ENCODE results near the gene FMN1. TPM values are rescaled to one million over a fixed set of nuclear protein-coding genes. Genes with fewer than 3 reads are reported as not detected.

FMN1 gene
- total RNA-seq, 1 donor from 2014 or later = 2.2 TPM

- no peak for DNase-seq (ENCODE audit: low spot score)
- intact Hi-C loops (cut with DNase I) = no loop called here
Measured at GRCh38 chr15:33201491-33202231, 7.1 kb upstream of the FMN1 start.

DNA sequence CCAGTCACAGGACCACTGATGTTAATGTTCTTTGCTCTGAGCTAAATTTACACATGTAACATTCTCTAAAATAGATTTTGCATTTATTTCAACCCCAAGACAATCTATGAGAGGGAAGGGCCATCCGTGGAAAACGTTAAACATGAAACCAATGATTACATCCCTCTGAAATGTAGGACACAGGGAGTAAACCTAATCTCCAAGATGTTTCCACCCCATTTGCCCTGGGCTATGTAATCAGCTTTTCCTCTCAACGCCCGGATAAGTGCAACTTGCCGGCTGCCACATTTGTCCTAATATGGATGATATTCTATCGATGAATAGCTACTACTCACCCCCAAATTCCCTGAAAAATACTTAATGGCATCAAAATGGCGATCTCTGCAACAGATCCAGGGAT lies 6.4 kb upstream of the FMN1 start:
- intact Hi-C loops (cut with DNase I) = no loop called here
- DNase-seq (ENCODE audit: low spot score) = no peak

DNA sequence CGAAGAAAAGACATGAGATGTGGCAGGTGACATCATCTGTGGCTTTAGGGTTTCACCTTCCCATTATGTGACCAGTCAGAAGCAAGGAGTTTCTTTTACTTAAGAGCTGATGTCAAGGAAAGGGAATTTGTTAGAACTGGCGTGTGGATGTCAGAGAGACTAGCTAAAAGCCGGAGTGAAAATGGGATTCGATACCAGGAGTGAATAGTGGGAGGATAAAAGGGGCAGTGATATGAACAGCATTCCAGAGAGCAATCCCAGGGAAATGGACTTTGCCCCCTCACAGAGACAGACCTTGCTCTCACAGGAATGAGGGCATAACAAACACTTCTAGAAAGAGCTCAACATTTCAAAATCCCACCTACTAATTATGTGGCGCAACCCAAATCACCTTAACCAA lies 5.9 kb upstream of the FMN1 start:
- intact Hi-C loops (cut with DNase I) = no loop called here
- no peak for DNase-seq (ENCODE audit: low spot score)

DNA sequence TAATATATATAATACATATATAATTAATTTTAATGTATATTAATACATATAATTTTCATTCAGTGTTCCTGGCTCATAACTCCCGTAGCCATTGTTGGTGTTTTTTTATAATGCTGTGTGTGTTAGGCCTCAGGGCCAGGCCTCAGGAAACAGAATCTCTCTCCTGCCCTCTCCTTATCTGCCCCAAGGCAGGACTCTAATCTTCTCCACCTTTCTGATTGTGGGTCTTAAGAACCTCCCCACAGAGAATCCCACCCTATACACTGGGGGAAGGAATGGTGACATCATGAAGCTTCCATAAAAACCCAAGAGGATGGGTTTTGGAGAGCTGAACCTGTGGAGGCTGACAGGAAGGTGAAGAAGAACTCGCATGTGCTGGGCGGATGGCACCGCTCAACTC lies 4.0 kb upstream of the FMN1 start:
- intact Hi-C loops (cut with DNase I) = no loop called here
- no peak for DNase-seq (ENCODE audit: low spot score)

- no peak for DNase-seq (ENCODE audit: low spot score)
- intact Hi-C loops (cut with DNase I) = no loop called here
Measured at GRCh38 chr15:33197636-33198035, 3.1 kb upstream of the FMN1 start.

DNA sequence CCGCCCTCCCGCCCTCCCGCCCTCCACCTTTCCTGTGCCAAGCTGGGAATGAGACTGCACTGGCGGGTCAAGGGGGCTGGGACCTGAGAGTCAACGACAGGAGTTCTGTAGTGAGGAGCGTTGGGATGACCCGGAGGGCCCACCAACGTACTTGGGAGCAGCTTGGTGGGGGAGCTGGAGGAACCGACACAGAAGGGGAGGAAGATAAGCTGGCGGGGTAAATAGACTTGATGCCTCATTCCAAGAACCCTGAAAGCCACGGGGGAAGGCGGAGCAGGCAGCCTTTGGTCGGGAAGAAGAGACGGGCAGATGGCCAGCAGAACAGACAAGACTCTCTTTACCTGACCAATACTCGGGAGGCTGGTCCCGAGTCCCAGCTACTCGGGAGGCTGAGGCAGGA lies 277 bp downstream of the FMN1 start:
- intact Hi-C loops (cut with DNase I) = no loop called here
- no peak for DNase-seq (ENCODE audit: low spot score)

DNA sequence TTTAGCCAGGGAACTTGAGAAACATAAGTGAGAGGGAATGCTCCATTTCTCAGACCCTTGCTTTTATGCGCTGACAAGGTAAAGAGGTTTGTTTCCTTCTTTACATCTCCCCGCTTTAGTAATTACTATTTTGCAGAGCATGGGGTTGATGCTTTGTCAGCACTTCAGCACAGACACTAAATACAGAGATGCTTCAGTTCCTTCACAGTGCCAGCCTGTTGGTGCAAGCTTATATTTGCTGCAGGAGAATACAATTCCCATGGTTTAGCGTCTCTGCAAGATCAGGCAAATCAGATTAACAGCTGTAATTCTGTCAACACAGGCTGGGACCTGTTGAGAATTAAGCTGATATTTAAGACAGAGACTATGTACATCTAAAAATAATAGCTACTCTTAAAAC lies 2.9 kb downstream of the FMN1 start:
- DNase-seq (ENCODE audit: low spot score) = no peak
- intact Hi-C loops (cut with DNase I) = no loop called here

DNA sequence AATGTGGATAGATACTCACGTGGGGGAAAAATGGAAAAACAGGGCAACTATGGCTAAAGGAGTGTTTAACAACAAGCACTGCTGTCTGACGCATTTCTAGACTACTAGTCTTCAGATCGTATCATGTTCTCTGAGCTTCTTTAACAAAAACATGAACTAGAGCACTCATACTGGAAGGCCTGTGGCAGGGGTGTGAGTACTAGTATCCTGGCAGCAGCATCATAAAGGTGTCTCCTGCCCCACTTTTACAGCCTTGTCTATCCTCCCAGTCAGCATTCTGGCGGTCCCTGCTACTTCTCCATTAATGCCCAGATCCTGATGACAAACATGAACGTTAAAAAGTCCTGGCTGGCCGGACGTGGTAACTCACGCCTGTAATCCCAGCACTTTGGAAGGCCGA lies 4.0 kb downstream of the FMN1 start:
- intact Hi-C loops (cut with DNase I) = no loop called here
- no peak for DNase-seq (ENCODE audit: low spot score)

DNA sequence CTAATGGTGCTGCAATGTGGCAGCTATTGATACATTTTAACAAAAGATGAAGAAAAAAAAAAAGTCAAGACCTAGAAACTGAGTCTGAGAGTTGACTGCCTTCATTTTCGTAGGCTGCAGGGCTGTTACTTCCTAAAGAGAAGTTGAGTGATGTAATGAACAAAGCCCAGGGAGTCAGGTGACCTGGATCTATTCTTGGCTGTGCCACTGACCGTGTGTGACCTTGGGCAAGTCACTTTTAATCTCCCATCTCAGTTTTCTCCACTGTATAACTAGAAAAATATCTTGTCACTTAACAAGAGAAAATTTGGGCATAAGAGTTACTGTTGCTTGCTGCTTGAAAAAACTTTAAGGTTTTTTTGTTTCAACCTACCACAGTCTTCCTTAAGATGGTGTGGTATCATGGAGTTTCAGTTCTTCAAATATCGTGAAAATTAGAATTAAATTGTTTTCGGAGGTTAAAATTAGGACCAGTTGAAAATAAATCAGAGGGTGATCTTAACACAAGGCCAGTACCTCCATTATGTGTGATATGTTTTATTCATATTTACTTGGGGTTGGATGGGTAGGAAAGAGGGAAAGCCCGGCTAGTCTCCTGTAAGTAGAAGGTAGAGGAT lies 5.8 kb downstream of the FMN1 start:
- intact Hi-C loops (cut with DNase I) = no loop called here
- no peak for DNase-seq (ENCODE audit: low spot score)

DNA sequence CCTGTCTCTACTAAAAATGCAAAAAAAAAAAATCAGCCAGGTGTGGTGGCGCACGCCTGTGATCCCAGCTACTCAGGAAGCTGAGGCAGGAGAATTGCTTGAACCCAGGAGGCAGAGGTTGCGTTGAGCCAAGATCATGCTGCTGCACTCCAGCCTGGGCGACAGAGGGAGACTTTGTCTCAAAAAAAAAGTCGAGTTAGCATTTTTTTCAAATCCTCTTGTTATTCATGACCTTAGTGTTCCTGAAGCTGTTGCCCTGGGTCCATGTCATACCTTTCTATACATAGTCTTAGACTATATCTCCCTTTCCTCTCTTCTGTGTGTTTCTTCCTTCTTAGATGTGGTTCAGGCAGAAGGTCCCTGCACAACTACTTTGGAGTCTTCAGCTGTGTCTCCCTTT lies 6.4 kb downstream of the FMN1 start:
- no peak for DNase-seq (ENCODE audit: low spot score)
- intact Hi-C loops (cut with DNase I) = no loop called here

DNA sequence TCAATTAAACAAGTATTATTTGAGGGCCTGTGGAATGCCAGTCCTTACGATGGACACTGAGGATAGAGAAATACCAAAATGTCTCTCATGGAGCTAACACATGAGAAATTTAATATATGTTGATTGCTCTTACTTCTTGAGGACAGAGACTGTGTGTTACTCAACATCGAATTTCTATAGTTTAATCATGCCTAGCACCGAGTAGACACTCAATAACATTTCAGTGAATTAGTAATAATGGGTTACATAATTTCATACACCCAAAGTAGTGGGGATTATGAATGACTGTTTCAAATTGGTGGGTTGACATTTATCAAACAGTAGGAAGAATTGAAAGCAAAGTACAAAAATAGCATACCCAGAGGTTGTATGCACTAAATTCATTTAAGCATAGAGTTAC lies 11.2 kb downstream of the FMN1 start:
- DNase-seq (ENCODE audit: low spot score) = no peak
- intact Hi-C loops (cut with DNase I) = no loop called here

DNA sequence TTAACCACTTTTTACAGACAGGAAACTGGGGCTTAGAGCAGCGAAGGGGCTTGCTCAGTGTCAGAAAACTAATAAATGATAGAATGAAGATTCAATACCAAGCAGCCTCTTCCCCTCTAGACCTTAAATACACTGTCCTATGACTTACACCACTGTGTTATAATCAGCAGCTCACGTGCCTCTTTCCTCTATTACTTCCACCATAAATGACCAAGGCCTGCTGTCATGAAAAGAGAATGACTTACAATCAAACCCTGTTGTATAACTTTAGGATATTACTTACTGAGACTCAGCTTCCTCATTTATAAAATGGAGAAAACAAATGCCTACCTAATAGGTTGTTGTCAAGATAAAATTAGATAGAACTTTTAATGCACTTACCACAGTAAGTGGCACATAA lies 11.6 kb downstream of the FMN1 start:
- DNase-seq (ENCODE audit: low spot score) = no peak
- intact Hi-C loops (cut with DNase I) = no loop called here

DNA sequence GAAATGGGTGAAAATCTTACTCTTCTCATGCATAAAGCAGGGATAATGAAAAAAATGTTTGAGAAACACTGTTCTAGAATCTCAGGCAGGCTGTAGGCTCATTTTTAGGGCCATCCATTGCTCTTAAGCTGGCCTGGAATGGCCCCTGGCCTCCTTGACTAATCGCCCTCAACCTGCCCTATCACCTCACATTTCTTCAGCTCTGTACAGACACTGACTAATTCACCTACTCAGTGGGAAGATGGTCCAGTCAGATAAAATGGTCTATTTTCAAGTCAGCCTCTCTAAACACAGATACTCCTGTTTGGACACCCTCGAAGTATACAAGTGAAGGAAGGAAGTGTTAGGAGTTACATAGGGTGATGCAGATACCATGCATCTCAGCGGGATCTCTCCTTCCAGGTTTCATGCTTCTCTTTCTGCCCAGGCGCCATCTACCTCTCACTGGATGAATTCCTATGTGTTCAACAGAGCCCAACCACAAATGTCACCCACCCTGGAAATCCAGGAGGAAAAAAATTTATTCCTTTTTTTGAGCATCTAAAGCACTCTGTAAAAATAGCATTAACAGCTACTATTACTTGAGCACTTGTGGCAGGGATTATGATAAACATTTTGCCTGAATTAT lies 12.1 kb downstream of the FMN1 start:
- no peak for DNase-seq (ENCODE audit: low spot score)
- intact Hi-C loops (cut with DNase I) = no loop called here

DNA sequence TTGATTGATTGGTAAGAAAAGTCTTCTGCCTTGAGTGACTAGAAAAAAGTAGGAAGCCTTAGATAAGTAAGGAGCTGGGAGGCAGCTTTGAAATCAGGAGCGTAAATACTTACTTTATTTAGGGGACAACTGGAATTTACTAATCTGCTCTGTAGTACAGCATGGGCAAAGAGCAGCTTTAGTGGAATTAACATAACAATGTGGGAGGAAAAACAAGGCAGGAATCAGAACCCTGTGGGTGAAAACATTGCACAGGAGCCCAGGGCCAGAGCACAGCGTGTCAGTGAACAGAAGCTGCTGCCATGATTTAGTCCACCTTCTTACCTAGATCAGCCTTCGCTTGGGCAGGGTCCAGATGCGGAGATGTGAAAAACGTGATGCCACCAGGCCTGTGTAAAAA lies 14.6 kb downstream of the FMN1 start:
- intact Hi-C loops (cut with DNase I) = no loop called here
- no peak for DNase-seq (ENCODE audit: low spot score)

DNA sequence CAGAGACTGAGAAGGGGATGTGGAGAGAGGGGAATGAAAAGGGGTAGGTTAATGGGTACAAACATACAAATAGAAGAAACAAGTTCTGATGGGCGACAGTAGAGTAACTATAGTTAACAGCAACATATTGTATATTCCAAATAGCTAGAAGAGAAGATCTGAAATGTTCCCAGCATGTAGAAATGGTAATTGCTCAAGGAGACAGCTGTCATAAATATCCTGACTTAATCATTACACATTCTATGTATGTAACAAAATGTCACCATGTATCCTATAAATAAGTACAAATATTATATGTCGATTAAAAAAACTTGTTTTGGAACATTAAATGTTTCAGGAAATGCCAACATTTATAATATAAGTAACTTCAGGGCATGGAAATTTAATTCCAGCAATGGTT lies 23.3 kb downstream of the FMN1 start:
- no peak for DNase-seq (ENCODE audit: low spot score)
- intact Hi-C loops (cut with DNase I) = no loop called here

- intact Hi-C loops (cut with DNase I) = no loop called here
- DNase-seq (ENCODE audit: low spot score) = no peak
Measured at GRCh38 chr15:33169625-33170024, 24.9 kb downstream of the FMN1 start.

- intact Hi-C loops (cut with DNase I) = no loop called here
- DNase-seq (ENCODE audit: low spot score) = no peak
Measured at GRCh38 chr15:33168444-33168843, 26.1 kb downstream of the FMN1 start.

- DNase-seq (ENCODE audit: low spot score) = no peak
- intact Hi-C loops (cut with DNase I) = no loop called here
Measured at GRCh38 chr15:33163816-33164215, 30.7 kb downstream of the FMN1 start.

- no peak for DNase-seq (ENCODE audit: low spot score)
- intact Hi-C loops (cut with DNase I) = no loop called here
Measured at GRCh38 chr15:33161209-33161608, 33.3 kb downstream of the FMN1 start.

DNA sequence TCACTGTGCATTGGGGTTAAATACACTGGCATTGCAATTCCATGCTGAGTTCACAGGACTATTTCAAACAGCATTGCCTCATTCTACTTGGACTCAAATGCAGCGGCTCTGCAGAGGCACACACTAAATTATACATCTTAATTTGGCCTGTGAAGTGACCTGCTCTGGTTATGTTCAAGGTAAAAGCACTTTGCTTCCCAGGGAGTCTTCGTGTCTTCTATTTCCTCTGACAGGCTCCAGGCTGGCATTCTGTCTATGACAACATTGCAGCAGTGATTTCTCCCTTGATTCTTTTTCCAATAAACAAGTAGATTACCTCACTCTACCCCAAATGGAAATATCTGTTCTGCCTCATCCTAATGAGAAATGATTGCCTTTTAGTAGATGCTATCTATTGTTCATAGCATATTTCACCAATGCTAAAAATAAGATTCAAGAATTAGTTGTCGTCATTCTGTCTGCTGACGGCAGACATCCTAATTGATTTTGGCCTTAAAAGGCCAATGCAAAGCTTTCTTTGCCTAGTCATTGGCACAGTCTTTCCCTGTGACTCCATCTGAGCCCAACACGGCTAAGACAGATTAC lies 33.8 kb downstream of the FMN1 start:
- intact Hi-C loops (cut with DNase I) = no loop called here
- DNase-seq (ENCODE audit: low spot score) = no peak
